GM18861 (cell line): ENCODE results near the gene CLCA2.

ENCODE experiments used
- ATAC-seq: cut with Tn5 transposase; IDR thresholded peaks from one replicate; pipeline ENCODE4 v1.9.1; 2021; ENCODE audit not compliant: unreplicated experiment

CLCA2 gene

GRCh38 chr1:86423873-86424272 lies at the start of gene CLCA2:
TSS of gene CLCA2 (plus strand) at chr1:86424171. CDS start at chr1:86424248, 77 bp downstream.
- no peak for ATAC-seq

- ATAC-seq, result no peak
Observed at GRCh38 chr1:86375688-86376087, 48.3 kb upstream of the CLCA2 start.

- no peak for ATAC-seq
Observed at GRCh38 chr1:86377341-86377740, 46.6 kb upstream of the CLCA2 start.

- no peak for ATAC-seq
Observed at GRCh38 chr1:86378813-86379212, 45.2 kb upstream of the CLCA2 start.

GRCh38 chr1:86380257-86380861 lies 43.6 kb upstream of the CLCA2 start:
- peak; percentile 74 for ATAC-seq

GRCh38 chr1:86381223-86381622 lies 42.7 kb upstream of the CLCA2 start:
- ATAC-seq, result no peak

- peak; percentile 55 for ATAC-seq
Observed at GRCh38 chr1:86382878-86383277, 41.1 kb upstream of the CLCA2 start.

GRCh38 chr1:86387916-86388627 lies 35.9 kb upstream of the CLCA2 start:
- no peak for ATAC-seq

GRCh38 chr1:86388777-86389176 lies 35.2 kb upstream of the CLCA2 start:
- no peak for ATAC-seq

GRCh38 chr1:86389307-86389706 lies 34.7 kb upstream of the CLCA2 start:
- peak; percentile 75 for ATAC-seq

GRCh38 chr1:86394416-86394815 lies 29.6 kb upstream of the CLCA2 start:
- ATAC-seq, result no peak

- peak; percentile 99 for ATAC-seq
Observed at GRCh38 chr1:86395751-86396497, 28.0 kb upstream of the CLCA2 start, which contains the start of gene ODF2L. TSS of gene ODF2L (minus strand) at chr1:86396323. CDS start at chr1:86387027, 9,296 bp downstream.

- peak; percentile 18 for ATAC-seq
Observed at GRCh38 chr1:86396498-86396890, 27.5 kb upstream of the CLCA2 start.

GRCh38 chr1:86409416-86410021 lies 14.5 kb upstream of the CLCA2 start:
- no peak for ATAC-seq

- ATAC-seq, result no peak
Observed at GRCh38 chr1:86410879-86411278, 13.1 kb upstream of the CLCA2 start.

GRCh38 chr1:86416343-86416742 lies 7.6 kb upstream of the CLCA2 start:
- ATAC-seq, result no peak

- ATAC-seq, result peak; percentile 93
Observed at GRCh38 chr1:86419277-86419903, 4.6 kb upstream of the CLCA2 start.

GRCh38 chr1:86421601-86422280 lies 2.2 kb upstream of the CLCA2 start:
- ATAC-seq, result no peak

GRCh38 chr1:86423473-86423872 lies 498 bp upstream of the CLCA2 start:
- ATAC-seq, result no peak

GRCh38 chr1:86429122-86429725 lies 5.3 kb downstream of the CLCA2 start:
- no peak for ATAC-seq
